Measurements from ENCODE around the gene MAJIN. TPM values are rescaled to one million over a fixed set of nuclear protein-coding genes. Genes with fewer than 3 reads are reported as not detected.

MAJIN gene
- polyA plus RNA-seq, 1 of the 3 experiments (the other 2 are of a cell fraction) = not detected

- Histone ChIP-seq H3K4me3 (ENCODE audit: low read depth in 2 of 2, low read length in 1 of 2) (no peak overlapping the region), H3K4me1 (ENCODE audit: control insufficient read depth in 1 of 2, insufficient read depth in 2 of 2, low read depth in 1 of 2, low read length in 1 of 2) (peaks cover 4% of the 10 kb centered on the region in 2 experiments; a peak in 2 of 4 replicates), H3K27me3 (ENCODE audit: insufficient read depth) (no peaks in the 10 kb centered on the region), H3K4me2 (no peak overlapping the region), H3K9ac (no peak overlapping the region), H3F3A (replicated peaks; ENCODE audit: insufficient read depth) (peaks cover 16% of the 10 kb centered on the region), H2AFZ (ENCODE audit: low read depth) (no peak overlapping the region), H3K79me2 (ENCODE audit: insufficient read depth) (peaks cover 24% of the 10 kb centered on the region; the same call in 1 of the 2 replicates), H3K9me3 (no peaks in the 10 kb centered on the region), H3K27ac (ENCODE audit: low read depth in 2 of 2, low read length in 1 of 2) (no peak overlapping the region), H3K36me3 (replicated peaks in 1 of 2; ENCODE audit: control insufficient read depth in 1 of 2, insufficient read depth in 2 of 2, low read length in 1 of 2) (peaks cover 0 to 21% of the 10 kb centered on the region in 2 experiments), H3K9me2 (no peaks in the 10 kb centered on the region), H4K20me1 (ENCODE audit: insufficient read depth) (no peaks in the 10 kb centered on the region)
- CTCF ChIA-PET = interaction anchor here (1.3 to 4.3 kb wide), 2 partner anchors 94 to 101 kb away, joined by 4 to 24 read pairs; partner anchors contain the start of gene ZNHIT2
- WGBS (ENCODE audit: low lambda C conversion rate) = 92% methylated on average over 4 of the region's 4 CpGs
- POLR2A ChIA-PET = no interaction called here
- DNase-seq = no peak
- no peak for TF ChIP-seq EZH2phosphoT487 (IDR thresholded peaks at IDR 0.05; ENCODE audit: borderline replicate concordance, low read depth)
- no peak for TF ChIP-seq NFIC (IDR thresholded peaks at IDR 0.05; ENCODE audit: borderline replicate concordance)
- TF ChIP-seq ELF1 (IDR thresholded peaks at IDR 0.05) = no peak
- TF ChIP-seq NRF1 (IDR thresholded peaks at IDR 0.05; ENCODE audit: low read depth, low read length) = no peak
- no peak for TF ChIP-seq GATA2 (CRISPR knock-in tag; IDR thresholded peaks at IDR 0.05)
- TF ChIP-seq TCF12 (IDR thresholded peaks at IDR 0.05) = no peak
- TF ChIP-seq FOXM1 (IDR thresholded peaks at IDR 0.05; ENCODE audit: low read depth) = no peak
- no peak for TF ChIP-seq SIN3A (IDR thresholded peaks at IDR 0.05; ENCODE audit: borderline replicate concordance, low read depth, low read length)
- no peak for TF ChIP-seq JUND (IDR thresholded peaks at IDR 0.05)
- no peak for TF ChIP-seq RFX5 (IDR thresholded peaks at IDR 0.05; ENCODE audit: low read length)
- no peak for TF ChIP-seq PBX3 (IDR thresholded peaks at IDR 0.05)
- TF ChIP-seq FOXJ3 (CRISPR knock-in tag; IDR thresholded peaks at IDR 0.05) = no peak
- TF ChIP-seq GABPA (IDR thresholded peaks at IDR 0.05; ENCODE audit: low read depth) = no peak
- no peak for TF ChIP-seq POLR2AphosphoS5 (IDR thresholded peaks at IDR 0.05; ENCODE audit: low read depth, low read length)
- TF ChIP-seq MEF2A (IDR thresholded peaks at IDR 0.05; ENCODE audit: borderline replicate concordance, low read depth) = no peak
Observed at GRCh38 chr11:65016705-65017104, 44.8 kb upstream of the MAJIN start.

GRCh38 chr11:65014726-65015227 is 42.9 kb upstream of the MAJIN start:
- Histone ChIP-seq H3K9me3 (no peaks in the 10 kb centered on the region), H3F3A (replicated peaks; ENCODE audit: insufficient read depth) (peaks cover 16% of the 10 kb centered on the region), H2AFZ (ENCODE audit: low read depth) (peak overlapping the region; percentile 95), H3K4me3 (ENCODE audit: low read depth in 2 of 2, low read length in 1 of 2) (peak overlapping the region; percentile 69 to 70), H3K27ac (ENCODE audit: low read depth in 2 of 2, low read length in 1 of 2) (peak overlapping the region; percentile 95), H3K4me2 (peak overlapping the region; percentile 88), H3K36me3 (replicated peaks in 1 of 2; ENCODE audit: control insufficient read depth in 1 of 2, insufficient read depth in 2 of 2, low read length in 1 of 2) (peaks cover 0 to 12% of the 10 kb centered on the region in 2 experiments), H3K9ac (peak overlapping the region; percentile 89), H4K20me1 (ENCODE audit: insufficient read depth) (no peaks in the 10 kb centered on the region), H3K4me1 (ENCODE audit: control insufficient read depth in 1 of 2, insufficient read depth in 2 of 2, low read depth in 1 of 2, low read length in 1 of 2) (peaks cover 4% of the 10 kb centered on the region in 2 experiments; a peak in 2 of 4 replicates), H3K9me2 (no peaks in the 10 kb centered on the region), H3K79me2 (ENCODE audit: insufficient read depth) (peaks cover 24% of the 10 kb centered on the region; the same call in 1 of the 2 replicates), H3K27me3 (ENCODE audit: insufficient read depth) (no peaks in the 10 kb centered on the region)
- WGBS (ENCODE audit: low lambda C conversion rate) = 40% methylated on average over 19 of the region's 23 CpGs
- ChIA-PET POLR2A (interaction anchor here (0.7 to 1.2 kb wide), 4 partner anchors 18 to 181 kb away, joined by 3 to 5 read pairs (median 4); no protein-coding TSS in a partner anchor), CTCF (interaction anchor here (0.6 to 4.9 kb wide), 53 partner anchors 7 to 300 kb away, joined by 3 to 56 read pairs (median 5); partner anchors contain the start of genes ATG2A, BATF2, CDC42EP2 and CDCA5)
- DNase-seq = no peak
- TF ChIP-seq GATA2 (CRISPR knock-in tag; IDR thresholded peaks at IDR 0.05) (no peak), PBX3 (IDR thresholded peaks at IDR 0.05) (no peak), SIN3A (IDR thresholded peaks at IDR 0.05; ENCODE audit: borderline replicate concordance, low read depth, low read length) (no peak), NFIC (IDR thresholded peaks at IDR 0.05; ENCODE audit: borderline replicate concordance) (no peak), TEAD4 (IDR thresholded peaks at IDR 0.05; ENCODE audit: borderline replicate concordance, insufficient read depth) (no peak), IRF3 (IDR thresholded peaks at IDR 0.05; ENCODE audit: low read depth, low read length) (no peak), NRF1 (IDR thresholded peaks at IDR 0.05; ENCODE audit: low read depth, low read length) (no peak), ZBTB33 (IDR thresholded peaks at IDR 0.05; ENCODE audit: borderline replicate concordance, low read depth) (no peak)

Measured in SK-N-SH (cell line).